NCI-H446 (cell line): ENCODE measurements around the gene CLPSL2.

Source experiments
- DNase-seq, 2 experiments: peaks; one replicate each; lab custom pipeline; 2025; lab: John Stamatoyannopoulos, UW

CLPSL2 gene

DNA sequence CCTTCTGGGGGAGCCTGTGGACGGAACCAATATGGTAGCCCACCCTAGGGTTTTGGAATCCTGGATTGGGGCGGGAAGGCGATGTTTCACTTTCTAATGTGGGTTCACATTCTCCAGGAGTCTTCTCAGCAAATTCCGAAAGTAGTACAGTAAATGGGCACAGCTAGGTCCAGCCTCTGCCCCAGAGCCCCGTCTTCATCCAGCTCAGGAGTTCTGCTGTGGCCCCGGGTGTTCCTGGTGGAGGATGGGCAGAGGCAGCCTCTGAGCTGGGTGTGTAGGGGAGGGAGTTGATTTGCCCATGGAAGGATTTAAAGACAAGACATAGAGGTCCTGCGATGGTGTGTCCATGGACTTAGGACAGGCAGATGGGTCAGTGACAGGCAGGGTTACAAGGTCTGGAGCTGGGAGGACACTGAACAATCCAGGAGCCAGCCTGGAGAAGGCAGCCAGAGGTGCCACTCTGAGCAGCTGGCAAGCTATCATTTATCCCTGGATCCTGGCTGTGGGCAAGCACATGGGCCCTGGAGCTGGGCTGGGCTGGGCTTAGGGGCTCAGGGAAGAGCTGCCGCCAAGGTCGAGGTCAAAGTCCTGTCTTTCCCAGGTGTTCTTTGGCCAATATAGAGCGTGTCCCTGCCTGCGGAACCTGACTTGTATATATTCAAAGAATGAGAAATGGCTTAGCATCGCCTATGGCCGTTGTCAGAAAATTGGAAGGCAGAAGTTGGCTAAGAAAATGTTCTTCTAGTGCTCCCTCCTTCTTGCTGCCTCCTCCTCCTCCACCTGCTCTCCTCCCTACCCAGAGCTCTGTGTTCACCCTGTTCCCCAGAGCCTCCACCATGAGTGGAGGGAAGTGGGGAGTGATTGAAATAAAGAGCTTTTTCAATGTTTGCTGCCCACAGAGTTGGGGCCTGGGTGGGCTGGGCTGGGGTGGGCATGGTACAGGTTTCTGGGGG, 11.1 kb downstream of the CLPSL2 start:
- no peak for DNase-seq

DNA sequence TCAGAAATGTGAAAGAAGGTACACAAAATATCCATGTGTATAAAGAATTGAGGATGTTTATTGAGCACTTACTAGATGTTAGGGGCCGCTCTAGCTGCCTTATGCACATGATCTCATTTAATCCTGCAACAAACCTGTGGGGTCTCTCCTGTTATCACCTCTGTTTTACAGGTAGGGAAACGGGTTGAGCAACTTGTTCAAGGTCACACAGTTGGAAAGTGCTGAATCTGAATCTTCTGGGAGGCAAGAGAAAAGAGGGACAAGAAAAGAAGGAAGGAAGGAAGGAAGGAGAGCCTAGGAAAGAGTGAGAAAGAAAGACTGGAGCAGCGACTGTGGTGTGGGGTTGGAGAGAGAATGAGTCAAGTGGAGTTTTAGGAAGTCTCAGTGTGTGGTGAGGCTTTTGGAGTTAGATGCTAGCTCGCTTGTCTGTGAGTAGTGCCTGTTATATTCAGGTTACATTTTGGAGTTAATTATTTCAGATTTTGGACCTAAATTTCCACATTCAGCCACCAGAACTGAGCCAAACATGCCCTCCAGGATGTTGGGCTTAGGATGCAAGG, 12.1 kb downstream of the CLPSL2 start:
- DNase-seq = no peak

DNA sequence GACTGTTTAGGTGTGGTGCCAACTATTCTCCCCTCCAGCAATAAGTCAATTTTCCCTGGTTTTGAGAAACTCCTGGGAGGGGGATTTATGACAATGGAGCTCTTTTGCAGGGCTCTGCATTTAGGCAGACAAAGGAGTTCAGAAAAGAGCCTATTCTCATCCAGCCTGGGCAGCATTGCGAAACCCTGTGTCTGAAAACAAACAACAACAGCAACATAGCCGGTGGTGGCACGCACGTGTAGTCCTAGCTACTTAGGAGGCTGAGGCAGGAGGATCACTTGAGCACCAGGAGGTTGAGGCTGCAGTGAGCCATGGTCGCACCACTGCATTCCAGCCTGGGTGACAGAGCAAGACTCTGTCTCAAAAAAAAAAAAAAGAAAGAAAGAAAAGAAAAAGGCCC, 14.3 kb downstream of the CLPSL2 start:
- DNase-seq = no peak

DNA sequence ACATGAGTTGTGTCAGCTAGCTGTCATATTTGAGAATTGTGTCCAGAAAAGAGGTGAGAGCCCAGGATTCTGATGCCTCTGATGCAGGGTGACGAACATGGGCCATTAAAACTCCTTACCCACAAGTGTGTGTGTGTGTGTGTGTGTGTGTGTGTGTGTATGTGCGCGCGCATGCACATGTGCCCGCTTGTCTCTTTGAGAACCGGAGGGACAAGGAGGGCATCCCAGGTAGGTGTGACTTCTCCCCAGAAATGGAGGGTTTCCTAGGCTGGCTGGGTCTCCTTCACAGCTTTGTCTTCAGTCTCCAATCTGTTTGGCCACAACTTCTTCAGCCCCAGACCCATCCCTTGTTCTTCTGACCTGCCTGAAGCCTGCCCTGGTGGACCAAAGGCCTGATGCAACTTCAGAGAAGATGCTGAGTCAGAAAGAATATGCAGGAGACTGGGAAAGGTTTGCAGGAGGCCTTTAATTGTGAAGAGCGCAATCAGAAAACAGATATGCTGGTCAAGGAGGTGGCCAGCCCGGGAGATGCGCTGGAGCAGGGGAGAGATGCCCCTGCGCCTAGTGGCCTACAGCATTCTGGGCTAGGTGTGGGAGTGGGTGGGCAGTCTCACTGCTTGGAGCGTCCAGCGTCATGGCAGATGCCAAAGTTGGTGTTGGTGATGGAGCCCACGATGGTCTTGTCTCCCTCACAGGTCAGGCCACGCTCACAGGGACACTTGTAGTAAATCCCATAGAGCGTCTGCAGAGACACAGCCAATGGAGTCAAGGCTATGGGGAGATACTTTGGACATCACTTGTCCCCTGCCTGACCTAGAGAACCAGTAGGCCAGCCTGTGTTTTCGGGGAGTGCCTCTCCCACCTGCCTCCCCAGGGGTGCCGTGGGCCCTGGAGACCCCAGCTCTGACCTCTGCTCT, 18.4 kb downstream of the CLPSL2 start:
- no peak for DNase-seq

DNA sequence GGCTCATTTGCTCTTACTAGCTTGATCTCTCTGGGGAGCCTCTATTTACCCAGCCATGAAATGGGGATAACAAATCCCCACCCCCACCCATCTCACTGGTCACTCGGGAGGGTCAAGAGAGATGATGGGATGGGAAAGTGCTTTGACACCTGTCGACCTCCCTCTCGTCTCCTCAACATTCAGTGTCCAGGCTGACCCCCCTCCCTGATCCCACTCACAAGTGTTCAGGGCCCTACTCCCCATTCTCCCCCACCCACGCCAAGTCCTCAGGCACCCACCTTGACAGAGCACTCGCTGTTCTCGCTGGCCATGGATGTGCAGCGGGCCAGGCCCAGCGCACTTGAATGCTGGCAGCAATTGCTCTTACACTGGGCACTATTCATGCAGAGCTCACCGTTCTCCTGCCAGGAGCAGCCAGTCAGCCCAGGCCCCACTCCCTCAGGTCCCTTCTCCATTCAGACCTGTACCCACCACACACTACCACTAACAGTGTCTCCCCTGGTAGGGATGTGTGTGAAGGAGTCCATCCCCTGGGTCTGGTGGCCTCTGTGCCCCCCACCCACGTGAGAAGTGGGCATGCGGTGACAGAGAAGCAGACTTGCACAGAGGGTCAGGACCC, 19.2 kb downstream of the CLPSL2 start:
- no peak for DNase-seq

DNA sequence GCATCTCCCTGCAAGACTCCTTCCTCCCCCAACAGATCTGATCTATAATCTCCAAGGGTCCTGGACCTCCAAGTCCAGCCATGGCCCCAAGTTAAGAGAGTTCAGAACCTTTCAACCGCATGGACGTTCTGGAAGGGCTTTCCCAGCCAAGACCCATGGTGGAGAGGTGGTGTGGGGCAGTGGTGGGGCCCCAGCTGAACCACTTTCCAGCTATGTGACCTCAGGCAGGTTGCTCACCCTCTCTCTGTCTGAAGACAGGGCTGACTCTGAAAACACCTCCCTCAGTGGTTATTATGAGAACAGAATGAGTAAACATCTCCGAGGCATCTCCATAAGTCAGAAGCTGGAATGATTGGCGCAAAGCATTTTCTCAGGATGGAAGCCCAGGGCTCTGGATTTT, 19.8 kb downstream of the CLPSL2 start:
- no peak for DNase-seq

DNA sequence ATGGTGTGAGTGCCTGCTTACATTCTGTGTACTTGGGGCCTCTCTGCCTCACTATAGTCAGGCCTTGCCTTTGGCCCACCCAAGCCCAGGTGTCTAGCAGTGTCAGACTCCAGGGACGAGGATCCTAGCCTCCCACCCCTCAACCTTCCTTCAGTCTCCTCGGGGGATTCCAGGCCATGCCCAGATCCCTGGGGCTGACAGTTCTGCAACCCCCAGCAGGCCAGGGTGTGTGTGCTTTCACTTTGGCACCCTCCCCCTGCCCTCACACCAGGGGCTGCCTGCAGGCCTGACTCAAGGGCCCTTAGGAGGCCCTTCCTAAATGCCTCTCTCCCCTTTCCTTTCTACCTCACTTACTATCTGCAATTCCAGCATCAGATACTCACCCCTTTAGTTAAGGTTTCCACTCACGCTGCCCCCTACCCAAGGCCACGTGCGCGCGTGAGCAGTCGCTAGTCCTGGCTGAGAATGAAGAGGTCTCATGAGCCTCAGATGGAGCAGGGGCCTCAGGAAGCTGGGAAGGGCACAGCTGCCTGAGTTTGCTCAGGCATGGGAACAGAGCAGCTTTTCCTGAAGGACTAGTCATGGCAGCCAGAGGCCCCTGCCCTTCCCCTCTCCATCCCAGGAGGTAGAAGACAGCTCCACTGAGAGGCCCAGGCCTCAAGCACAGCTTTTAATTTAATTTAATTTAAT, 21.6 kb downstream of the CLPSL2 start:
- DNase-seq = no peak

DNA sequence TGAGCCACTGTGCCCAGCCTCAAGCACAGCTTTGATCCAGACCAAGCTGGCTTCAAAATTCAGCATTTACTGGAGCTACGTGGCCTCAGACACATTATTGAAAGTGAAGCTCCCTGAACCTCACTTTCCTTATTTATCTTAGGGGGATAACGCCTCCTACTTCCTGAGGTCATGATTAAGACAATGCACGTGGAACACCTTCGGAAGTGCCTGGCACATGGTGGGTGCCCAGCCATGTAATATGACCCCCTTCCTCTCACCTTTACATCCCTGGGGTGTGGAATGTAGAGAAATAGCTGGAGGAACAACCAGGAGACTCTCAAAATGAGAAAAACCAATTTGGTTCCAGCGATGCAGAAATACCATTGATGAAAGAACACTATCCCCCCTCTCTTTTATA, 22.3 kb downstream of the CLPSL2 start:
- no peak for DNase-seq

DNA sequence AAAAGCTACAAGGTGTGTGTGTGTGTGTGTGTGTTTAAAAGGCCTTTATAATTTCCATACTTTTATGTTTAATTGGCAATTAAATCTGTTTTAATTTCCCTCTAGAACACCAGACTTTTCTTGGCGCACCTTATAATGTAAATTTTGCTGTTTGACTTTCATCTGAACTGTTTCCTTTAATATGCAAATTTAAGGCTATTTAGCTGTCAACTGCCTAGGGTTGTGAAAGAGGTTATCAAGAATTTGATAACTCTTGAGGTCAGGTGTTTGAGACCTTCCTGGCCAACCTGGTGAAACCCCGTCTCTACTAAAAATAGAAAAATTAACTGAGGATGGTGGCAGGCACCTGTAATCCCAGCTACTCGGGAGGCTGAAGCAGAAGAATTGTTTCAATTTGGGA, 24.8 kb downstream of the CLPSL2 start:
- DNase-seq = no peak

DNA sequence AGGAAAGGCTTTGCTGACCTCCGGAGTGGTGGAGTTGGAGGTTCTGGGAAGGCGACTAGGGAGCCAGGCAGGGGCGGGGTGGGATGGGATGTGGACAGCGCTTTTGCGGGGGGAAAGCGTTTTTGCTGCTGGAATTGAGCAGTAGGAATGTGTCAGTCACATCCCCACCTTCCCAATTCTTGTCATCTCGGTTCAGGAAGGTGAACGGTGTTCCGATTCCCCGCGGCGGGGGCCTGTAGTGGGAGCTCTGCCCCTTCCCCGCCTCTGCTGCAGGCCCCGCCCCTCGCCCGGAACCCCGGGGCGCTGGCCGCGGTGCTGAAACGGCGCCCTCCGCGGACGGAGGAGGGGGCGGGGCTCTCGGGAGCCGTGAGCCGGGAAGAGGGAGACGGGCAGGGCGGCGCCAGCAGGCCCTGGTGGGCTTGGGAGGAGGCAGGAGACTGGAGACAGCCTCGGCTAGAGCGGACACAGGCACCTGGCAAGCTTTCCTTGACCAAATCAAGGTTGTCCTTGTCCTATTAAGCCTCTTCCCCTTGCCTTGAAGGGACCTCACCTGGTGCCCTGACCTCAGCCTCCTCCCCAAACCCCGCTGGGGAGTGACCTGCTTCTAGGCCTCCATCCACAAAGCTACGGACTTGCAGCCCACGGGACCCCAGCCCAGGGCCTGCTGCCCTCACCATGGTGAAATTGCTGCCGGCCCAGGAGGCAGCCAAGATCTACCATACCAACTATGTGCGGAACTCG, 28.8 kb downstream of the CLPSL2 start, which contains the start of gene LHFPL5:
LHFPL5 (plus strand) TSS at position 357 of the 741 bp plus-strand sequence; CDS start at position 676, 319 bp downstream.
- DNase-seq = peak in 1 of 2 experiments; percentile 12

DNA sequence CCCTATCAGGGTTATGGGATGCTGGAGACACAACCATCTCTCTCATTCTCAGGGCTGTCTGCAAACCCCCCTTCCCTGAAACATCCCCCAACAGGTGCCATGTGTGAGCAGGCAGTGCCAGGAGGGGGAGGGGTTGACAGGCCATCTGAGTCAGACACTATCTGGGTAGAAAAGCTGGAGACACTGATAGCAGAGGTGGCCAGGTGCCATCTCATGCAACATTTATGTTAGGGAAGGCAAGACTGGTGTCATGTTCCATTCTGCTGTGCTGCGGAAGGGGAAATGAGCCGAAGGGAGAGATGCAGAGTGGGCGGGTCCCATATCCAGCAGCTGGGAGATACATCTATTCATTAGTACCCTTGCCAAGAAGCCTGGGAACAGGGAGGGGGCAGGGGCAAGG, 32.3 kb downstream of the CLPSL2 start:
- peak in 1 of 2 experiments; percentile 38 for DNase-seq

DNA sequence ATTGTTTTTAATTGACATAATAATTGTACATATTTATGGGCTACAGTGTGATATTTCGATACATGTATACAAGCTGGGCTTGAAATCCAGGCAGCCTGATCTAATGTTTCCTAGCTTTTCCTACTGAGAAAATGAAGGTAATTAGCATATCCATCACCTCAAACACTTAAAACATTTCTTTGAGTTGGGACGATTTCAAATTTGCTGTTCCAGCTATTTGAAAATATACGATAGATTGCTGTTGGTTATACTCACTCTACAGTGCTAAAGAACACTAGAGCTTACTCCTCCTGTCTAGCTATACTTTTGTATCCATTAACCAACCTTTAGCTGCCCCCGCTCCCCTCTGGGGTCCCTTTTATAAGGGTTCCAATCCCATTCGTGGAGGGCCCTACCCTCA, 33.4 kb downstream of the CLPSL2 start:
- no peak for DNase-seq

DNA sequence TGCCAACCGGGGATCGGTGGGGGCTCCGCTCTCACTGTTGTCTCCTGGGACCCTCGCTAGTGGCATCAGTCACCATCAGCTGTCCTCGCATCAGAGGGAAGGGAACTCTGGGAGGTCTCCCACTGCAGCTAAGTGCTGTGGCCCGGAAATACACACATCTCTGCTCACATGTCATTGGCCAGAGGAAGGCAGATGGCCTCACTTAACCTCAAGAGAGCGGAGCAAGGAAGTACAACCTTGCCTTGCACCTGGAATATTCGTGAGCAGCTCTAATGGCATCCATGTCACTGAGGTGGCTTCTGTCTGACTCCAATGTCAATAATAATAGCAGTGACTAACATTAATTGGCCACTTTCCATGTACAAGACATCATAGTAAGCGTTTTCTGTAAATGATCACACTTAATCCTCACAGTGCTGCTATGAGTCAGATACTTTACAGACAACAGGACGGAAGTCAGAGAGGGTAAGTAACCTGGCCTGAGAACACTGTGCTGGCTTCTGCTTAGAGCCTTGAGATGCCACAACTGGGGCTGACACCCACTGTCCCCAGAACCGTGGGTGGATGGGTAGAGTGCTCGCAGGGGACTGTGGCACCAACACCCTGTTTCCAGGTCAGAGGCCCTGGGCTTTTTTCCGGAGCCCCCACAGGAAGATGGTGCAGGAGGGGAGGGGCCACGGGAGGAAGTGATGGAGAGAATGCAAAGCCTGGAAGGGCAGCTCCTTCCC, 34.7 kb downstream of the CLPSL2 start:
- DNase-seq = no peak

DNA sequence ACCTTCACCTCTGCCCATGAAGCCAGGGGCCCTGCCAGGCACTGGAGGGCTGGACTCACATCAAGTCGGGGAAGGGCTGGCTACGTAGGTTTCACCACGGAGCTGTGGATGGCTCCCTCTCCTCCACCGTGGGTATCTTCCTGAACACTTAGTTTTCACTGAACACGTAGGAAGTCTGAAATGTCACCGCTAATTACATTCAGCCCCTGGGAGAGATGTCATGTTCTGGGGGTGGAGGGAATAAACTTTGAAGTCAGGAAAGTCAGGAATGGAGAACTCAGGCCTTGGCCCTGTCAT, 35.2 kb downstream of the CLPSL2 start:
- no peak for DNase-seq

DNA sequence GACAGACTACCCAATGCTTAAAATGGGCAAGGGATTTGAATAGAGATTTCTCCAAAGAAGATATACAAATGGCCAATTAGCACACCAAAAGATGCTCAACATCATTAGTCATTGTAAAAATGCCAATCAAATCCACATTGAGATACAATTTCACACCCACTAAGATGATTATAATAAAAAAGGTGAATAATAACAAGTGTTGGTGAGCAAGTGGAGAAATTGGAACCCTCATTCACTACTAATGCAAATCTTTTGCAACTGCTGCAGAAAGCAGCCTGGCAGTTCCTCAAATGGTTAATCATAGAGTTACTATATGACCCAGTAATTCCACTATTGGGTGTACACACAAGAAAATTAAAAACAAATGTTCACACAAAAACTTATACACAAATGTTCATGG, 41.1 kb downstream of the CLPSL2 start:
- DNase-seq = no peak

DNA sequence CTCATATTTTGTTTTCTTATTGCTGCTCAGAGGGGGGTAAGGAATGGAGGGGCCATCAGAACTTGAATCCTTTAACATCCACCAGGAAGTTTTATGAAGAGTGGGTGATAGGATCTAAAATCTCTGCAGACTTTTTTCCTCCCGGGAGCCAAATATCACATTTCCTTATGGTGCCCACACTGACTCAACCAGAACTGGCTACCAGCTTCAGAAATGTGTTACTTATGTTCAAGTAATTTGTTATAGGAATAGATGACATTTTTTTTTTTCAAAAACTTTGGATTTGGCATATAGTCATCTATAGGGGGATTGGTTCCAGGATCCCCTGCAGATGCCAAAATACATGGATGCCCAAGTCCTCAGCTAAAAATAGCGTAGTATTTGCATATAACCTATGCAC, 47.2 kb downstream of the CLPSL2 start:
- no peak for DNase-seq

DNA sequence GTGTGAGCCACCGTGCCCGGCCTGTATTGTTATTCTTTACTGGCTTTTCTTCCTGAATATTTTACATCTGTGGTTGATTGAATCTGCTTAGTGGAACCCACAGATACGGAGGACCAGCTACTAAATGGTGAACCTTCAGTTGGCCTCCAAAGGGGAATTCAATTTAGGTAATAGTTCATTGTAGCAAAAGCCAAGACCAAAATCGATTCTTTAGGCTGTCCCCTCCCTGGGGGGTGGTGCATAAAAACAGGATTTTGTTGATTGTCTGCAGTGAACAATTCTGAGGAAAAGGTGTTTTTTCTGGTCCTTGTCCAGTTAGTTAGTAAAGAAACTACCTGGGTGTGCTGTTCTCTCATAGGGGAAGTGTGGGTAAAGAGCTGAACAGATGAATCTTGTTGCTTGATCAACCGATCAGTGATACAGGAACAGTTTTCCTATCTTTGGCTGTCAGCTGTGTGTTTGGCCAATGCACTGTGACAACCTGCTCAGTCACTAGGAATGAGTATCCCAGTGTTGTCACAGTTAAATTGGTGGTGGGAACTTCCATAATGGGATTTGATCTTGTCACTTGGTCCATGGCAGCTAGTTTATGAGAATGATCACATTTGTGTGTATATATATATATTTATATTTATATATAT, 48.3 kb downstream of the CLPSL2 start:
- no peak for DNase-seq
